Measurements from ENCODE around the gene PLPPR2.
"Not testable (repeated sequence)": the region's sequence is repeated elsewhere in the genome, so short reads cannot be mapped to it uniquely, and the experiment has no call there.

The PLPPR2 gene

DNA sequence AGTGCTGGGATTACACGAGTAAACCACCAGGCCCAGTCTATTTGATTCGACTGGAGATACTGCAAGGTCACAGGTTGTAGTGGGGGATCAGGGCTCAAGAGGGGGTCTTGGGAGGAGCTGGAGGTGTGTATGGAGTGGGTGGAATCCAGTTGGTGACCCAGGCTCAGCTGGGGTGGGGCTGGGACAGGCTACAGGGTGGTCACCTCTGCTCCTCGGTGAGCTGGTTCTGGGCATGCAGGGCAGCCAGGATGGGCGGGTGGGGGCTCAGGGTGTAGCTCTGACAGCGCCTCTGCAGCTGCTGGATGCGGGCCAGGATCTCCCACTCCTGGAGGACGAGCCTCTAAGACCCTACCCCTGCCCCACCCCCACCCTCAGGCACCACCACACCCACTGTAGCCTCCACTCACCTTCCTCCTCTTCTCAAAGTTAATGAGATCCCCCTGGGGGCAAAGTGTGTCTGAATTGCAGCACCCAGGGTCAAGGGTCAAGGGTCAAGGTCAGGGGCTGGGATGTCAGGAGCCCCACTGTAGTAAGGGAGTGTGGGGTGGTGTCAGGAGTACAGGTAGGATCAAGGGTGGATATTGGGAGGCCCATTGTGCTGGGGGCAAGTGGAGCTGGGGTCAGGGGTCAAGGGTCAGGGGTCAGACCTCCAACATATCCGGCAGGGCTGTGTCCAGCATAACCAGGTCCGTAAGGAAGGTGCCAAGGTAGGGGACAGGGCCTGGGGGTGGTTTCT is 46.7 kb downstream of the PLPPR2 start:
- DNase-seq (ENCODE audit: low spot score) = no peak

DNA sequence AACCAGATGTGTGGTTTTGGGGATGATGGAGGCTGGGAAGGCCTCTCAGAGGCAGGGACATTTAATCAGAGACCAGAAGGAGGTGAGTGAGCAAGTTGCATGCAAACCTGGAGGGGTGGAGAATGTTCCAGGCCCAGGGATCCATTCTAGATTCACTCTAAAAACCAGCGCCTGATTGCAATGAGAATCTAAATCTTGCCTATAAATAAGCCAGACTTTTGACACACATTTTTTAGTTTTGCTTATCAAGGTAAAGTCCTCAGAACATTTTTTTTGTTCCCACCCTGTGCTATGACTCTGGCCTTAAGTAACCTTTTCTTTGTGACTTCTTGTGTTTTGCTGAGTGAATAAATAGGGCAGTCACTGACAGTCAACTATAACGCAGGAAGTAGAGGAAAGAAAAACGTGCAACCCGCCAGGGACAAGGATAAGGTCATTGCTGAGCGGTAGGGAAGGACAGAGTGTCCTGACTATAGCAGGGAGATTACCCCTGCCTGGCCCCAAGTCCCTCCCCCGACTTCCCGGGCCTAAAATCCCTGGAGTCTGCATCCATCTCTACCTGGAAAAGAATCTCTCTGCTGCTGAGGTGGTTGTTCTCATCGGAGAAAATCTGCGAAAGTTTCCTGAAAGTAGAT is 49.5 kb downstream of the PLPPR2 start:
- no peak for DNase-seq (ENCODE audit: low spot score)

DNA sequence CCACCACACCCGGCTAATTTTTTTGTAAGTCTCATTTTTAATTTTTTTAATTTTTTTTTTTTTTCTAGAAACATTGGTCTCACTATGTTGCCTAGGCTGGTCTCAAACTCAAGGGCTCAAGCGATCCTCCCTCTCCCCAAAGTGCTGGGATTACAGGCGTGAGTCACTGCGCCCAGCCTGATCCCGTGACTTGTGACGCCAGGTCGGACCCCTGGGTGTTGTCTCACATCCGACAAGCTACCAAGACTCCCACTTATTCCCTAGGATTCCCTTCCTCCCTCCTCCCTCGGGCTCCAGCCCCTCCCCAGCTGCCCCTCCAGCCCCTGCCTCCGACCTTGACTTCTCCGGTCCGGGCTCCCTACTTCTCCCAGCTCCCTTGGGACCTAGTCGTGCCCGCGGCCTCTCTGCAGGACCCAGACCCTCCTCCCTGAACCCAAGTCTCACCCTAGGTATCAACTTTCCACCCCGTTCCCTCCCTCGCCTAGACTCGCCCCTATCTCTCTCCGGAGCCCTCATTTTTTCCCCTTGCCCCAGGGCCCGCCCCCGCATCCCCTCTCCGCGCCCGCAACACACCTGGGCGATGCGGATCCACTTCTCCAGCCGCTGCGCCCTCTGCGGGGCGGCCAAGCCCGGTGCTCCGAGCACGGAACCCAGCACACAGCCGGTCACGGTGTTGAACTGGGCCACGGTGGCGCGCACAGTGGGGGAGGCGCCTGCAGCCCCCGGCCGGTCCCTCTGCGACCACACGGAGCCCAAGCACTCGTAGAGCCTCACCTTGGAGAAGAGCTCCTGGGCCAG is 50.8 kb downstream of the PLPPR2 start:
- no peak for DNase-seq (ENCODE audit: low spot score)

DNA sequence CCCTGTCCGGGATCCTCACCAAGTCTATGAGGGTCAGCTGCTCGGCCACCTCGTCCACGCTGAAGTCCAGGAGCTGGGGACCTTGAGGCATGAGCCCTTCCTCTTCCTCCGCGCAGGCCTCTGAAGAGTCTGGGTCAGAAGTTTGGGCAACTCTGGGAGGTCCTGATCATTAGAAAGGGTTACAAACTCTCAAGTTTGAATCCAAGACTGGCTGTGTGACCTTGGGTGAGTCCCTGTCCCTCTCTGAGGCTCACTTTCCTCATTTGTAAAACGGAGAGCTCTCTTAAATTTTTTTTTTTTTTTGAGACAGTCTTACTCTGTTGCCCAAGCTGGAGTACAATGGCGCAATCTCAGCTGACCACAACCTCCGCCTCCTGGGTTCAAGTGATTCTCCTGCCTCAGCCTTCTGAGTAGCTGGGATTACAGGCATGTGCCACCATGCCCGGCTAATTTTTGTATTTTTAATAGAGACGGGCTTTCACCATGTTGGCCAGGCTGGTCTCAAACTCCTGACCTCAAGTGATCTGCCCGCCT is 51.5 kb downstream of the PLPPR2 start:
- DNase-seq (ENCODE audit: low spot score) = not testable (repeated sequence)

DNA sequence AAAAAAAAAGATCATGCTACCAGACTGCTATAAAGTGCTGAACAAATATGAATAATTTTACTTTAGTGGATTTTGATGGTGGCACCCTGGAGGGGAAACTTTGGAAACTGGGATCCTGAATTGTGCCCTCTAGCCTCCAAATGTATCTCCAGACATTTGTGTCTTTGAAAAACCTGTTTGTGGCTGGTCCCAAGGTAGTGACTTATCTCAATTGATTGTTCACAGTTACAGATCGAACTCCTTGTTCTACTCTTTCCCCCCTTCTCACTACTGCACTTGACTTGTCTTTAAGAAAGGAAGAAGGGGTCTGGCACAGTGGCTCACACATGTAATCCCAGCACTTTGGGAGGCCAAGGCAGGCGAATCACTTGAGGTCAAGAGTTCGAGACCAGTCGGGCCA is 53.4 kb downstream of the PLPPR2 start:
- DNase-seq (ENCODE audit: low spot score) = no peak

DNA sequence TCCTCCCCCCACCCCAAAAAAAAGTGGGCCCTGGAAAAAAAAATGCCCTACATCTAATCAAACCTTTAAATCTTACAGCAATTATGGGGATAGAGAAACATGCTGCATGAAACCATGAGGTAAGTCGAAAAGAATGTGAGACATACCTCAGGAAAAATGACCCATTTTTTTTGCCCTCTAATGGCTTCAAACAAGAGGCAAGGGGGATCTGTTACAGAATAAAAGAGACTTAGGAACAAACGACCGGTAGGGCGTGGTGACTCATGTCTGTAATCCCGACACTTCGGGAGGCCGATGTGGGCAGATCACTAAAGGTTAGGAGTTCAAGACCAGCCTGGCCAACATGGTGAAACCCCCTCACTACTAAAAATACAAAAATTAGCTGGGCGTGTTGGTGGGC is 55.5 kb downstream of the PLPPR2 start:
- DNase-seq (ENCODE audit: low spot score) = no peak

GRCh38 chr19:11414544-11414943 is 59.3 kb downstream of the PLPPR2 start:
- no peak for DNase-seq (ENCODE audit: low spot score)

All from hepatic stellate cell (primary cell).